C4-2B (cell line): ENCODE measurements around the gene OXSR1.

Experiments
- H3K27ac ChIP-seq: fragments of 450-650 bp; 2 replicates; pipeline ENCODE4 v1.5.1; 2017
- CTCF ChIP-seq: fragments of 450-650 bp; conservative IDR thresholded peaks from 2 replicates; pipeline ENCODE4 v1.5.1; 2017; ENCODE audit warnings: mild to moderate bottlenecking
- ZFX ChIP-seq: fragments of 450-650 bp; IDR thresholded peaks from 2 replicates; pipeline ENCODE4 v1.6.1; 2017

The OXSR1 gene

GRCh38 chr3:38268087-38268486, 102.8 kb downstream of the OXSR1 start:
- no peak overlapping the region for H3K27ac ChIP-seq
- TF ChIP-seq ZFX (no peak), CTCF (no peak)

- H3K27ac ChIP-seq, result no peak overlapping the region
- TF ChIP-seq CTCF (no peak), ZFX (no peak)
Measured at GRCh38 chr3:38268522-38268921, 103.2 kb downstream of the OXSR1 start.

GRCh38 chr3:38270606-38271005, 105.3 kb downstream of the OXSR1 start:
- no peak for TF ChIP-seq CTCF
- no peak for TF ChIP-seq ZFX
- no peak overlapping the region for H3K27ac ChIP-seq

DNA sequence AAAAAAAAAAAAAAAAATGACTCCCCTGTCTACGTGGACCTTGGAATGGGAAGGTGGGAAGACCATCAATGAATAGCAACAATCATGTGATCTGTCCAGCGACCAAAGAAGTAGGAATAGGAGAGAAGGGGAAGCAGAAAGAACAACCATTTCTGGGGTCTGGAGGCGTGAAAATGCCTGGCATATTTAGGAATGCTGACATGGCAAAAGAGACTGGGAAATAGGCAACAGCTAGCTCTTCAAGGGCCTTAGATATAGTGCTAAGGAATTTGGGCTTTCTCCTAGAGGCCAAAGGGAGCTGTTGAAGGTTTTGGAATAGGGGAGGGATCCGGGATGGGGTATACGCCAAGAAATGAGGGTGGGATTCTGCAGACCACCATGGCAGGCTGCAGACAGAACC, 106.2 kb downstream of the OXSR1 start:
- no peak overlapping the region for H3K27ac ChIP-seq
- no peak for TF ChIP-seq CTCF
- no peak for TF ChIP-seq ZFX

- TF ChIP-seq CTCF (no peak), ZFX (no peak)
- no peak overlapping the region for H3K27ac ChIP-seq
Measured at GRCh38 chr3:38274864-38275649, 109.7 kb downstream of the OXSR1 start.

DNA sequence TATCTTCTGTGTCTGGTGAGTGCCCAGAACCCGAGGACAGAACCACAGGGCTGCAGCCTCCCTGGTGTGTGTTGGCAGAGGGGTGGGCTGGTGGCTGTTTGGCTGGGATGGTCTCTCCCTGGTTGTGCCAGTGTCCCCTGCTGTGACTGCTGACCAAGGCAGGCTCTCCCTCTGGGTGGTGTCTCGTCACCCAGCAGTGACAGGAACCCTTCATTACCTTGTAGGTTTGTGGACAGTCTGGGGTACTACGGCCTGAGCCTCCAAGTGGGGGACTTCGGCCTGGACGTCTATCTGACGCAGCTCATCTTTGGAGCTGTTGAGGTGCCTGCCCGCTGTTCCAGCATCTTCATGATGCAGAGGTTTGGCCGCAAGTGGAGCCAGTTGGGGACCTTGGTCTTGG, 110.3 kb downstream of the OXSR1 start:
- TF ChIP-seq ZFX (no peak), CTCF (no peak)
- no peak overlapping the region for H3K27ac ChIP-seq

- no peak overlapping the region for H3K27ac ChIP-seq
- no peak for TF ChIP-seq ZFX
Measured at GRCh38 chr3:38276081-38276916, 111.0 kb downstream of the OXSR1 start.
